Hippocampal formation (tissue), 2 donors: ENCODE data around the gene AMDHD2.
"Not testable (repeated sequence)": the region's sequence is repeated elsewhere in the genome, so short reads cannot be mapped to it uniquely, and the experiment has no call there.

ENCODE experiments used
- DNase-seq, 2 donors: peaks; one replicate each; lab custom pipeline; 2025; lab: John Stamatoyannopoulos, UW

AMDHD2 gene

DNA sequence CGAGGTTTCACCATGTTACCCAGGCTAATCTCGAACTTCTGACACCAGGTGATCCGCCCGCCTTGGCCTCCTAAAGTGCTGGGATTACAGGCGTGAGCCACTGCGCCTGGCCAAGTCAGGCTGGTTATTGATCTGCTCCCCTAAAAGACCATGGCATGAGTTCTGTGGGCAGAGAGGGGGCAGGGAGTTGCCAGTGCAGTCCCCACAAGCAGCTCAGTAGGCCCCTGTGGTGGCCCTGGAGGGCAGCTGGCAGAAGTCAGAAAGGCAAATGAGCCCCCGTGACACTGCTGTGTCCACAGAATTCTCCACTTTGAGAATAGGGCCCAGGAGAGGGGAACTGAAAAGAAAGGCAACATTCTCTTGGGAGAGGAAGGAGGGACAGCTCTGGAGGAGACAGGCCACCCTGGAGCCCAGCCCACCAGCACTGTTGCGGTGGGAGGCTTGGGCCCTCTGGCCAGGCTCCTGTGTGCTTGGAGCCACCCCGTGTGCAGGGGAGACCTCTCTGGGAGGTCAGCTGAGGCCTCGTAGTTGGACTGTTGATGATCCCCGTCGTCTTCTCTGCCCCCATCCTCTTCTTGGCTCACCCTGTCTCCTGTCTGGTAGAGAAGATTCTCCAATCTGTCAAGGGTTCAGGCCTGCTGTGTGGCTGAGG, 2.1 kb upstream of the AMDHD2 start:
- no peak for DNase-seq

DNA sequence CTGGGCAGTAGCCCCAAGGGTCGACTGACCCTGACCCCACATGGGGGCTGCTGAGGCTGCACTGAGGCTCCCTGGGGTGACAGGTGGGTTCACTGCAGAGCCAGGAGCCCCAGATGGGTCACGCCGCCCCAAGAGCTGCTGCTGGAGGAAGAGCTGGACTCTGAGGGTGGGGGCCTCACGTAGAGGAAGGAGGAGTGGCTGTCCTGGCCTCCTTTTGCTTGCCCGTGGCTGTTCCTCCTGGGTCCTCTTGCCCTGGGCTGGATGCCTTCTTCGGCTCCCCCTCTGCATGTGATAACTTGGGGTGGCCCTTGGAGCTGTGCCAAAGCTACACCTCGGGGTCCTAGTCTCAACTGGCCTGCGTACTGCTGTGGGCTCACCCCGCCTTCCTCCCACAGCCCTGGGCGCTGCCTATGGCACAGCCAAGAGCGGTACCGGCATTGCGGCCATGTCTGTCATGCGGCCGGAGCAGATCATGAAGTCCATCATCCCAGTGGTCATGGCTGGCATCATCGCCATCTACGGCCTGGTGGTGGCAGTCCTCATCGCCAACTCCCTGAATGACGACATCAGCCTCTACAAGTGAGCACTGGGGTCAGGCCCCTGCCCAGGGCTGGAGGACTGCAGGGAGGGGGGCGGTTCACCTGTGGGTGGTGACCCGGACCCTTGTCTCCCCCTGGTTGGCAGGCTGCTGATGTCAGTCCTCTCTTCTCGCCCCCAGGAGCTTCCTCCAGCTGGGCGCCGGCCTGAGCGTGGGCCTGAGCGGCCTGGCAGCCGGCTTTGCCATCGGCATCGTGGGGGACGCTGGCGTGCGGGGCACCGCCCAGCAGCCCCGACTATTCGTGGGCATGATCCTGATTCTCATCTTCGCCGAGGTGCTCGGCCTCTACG, 1.1 kb upstream of the AMDHD2 start:
- DNase-seq: no peak

DNA sequence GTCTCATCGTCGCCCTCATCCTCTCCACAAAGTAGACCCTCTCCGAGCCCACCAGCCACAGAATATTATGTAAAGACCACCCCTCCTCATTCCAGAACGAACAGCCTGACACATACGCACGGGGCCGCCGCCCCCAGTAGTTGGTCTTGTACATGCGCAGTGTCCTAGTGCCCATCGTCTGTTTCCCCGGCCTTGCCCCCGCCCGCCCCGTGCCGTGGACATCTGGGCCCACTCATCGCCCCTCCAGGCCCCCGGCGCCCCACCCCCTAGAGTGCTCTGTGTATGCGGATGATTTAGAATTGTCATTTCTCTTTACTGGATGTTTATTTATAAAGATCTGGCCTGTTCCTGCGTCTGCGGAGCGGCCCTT, 475 bp upstream of the AMDHD2 start:
- no peak for DNase-seq

DNA sequence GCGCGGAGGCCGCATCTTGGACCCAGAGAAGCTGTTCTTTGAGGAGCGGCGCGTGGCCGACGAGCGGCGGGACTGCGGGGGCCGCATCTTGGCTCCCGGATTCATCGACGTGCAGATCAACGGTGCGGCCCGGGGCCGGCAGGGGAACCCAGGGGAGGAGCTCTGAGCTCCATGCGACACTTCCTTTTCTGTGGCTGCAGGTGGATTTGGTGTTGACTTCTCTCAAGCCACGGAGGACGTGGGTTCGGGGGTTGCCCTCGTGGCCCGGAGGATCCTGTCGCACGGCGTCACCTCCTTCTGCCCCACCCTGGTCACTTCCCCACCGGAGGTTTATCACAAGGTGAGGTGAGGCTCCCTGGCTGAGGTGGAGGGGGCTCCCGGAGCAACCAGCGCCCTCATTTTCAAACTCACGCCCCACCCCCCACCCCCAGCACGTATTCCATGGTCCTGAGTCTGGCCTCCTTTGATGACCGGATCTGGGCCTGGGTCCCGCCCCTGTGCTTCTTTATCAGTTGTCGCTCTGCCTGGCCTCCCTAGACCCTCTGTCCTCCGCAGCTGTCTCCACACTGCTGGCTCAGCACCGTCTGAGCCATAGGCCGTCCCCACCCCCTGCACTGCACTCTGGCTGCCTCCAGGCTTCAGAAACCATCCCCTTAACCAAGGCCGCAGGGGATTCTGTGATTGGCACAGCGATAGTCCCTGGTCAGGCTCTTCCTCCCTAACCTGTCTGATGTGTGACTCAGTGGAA, 787 bp downstream of the AMDHD2 start:
- DNase-seq: no peak

DNA sequence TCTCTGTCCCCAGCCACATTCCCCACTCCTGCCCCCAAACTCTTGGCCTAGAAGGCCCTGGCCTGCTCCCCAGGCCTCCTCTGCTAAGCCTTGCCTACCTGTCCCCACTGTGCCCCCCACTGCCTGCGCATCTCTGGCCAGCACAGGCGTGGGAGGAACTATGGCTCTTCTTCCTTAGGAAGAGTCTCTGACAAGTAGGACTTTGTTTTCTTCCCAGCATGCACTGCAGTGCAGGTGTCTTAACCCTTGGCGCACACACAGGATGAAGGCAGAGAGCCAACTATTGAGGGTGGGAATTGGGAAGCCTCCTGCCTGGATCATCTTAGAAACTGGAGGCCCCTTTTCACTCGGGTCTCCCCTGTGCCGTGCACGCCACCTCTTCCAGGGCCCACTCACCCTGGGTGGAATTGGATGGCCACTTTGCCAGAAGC, 3.6 kb downstream of the AMDHD2 start:
- DNase-seq: no peak

DNA sequence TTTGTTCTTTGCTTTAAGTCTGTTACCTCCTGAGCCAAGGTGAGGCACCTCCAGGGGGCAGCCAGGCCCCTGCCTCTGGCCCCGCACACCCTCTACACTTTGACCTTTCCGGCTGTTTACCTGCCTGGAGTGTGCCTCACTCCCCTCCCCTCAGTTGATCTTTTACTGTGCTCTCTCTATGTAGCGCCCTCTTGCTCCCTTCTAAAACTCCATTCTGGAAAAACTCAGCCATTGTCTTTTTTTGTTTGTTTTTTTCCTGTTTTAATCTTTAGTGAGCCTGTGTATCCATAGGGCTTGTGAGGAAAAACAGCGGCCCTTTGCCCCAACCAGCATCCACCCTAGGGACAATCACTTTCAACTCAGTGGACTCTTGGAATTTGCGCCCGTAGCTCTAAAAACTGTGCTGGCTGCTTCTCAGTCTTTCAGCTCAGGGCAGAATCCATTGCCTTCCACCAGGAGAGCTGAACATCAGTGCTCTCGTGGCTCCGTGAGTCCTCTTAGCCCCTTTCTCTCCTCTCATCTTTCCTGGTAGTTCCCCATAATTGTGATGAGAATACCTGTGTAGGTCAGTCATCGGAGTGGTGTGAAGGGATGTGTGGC, 4.3 kb downstream of the AMDHD2 start:
- no peak for DNase-seq

DNA sequence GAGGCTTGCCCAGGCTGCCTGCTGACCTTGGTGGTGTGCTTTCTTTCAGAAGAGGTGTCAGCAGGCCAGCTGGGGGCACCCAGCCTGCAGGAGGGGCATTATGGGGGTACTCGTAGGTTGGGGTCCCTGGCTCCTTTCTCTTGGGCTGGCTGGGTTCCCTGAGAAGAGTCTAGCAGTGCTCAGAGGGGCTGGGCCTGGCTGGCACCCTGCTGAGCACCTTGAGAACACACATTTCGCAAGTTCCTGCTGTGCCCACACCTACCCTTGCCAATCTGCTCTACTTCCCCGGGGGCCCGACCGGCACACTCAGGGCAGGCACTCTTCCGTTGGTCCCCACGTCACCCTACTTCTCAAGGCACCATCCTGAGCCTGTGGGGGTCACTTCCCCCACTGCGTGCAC, 6.0 kb downstream of the AMDHD2 start:
- no peak for DNase-seq

DNA sequence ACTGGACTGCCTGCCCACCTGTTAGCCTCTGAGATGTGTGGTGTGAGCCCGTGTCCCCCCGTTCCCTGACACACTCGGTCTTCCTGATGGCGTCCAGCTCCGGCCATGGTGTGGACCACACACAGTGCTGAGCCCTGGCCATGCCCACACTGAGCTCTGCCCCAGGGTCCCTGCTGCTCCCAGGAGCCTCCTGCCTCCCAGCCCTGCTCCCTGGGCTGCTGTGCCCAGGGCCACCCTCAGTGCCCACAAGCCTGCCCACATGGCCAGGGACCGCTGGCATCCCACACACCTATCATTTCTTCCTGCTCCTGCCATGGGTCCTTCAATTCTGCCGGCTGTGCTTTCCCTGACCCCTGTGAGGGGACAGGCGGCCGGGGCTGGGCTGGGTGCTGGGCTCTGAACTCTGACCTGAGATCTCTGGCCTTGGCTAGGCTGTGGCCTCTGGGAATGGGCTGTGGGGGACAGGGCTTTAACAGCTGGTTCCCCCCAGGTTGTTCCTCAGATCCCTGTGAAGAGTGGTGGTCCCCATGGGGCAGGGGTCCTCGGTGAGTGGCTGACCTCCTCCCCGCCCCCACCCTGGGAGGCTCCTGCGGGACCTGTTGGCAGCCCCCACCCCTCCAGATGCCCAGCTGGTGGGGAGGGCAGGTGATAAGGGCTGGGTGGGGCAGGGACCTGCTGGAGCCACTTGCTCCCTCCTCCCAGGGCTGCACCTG, 7.1 kb downstream of the AMDHD2 start:
- DNase-seq: no peak

DNA sequence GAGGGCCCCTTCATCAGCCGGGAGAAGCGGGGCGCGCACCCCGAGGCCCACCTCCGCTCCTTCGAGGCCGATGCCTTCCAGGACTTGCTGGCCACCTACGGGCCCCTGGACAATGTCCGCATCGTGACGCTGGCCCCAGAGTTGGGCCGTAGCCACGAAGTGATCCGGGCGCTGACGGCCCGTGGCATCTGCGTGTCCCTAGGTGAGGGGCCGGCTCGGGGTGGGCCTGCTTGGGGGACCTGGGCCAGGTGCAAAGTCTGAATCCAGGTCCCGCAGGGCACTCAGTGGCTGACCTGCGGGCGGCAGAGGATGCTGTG, 7.6 kb downstream of the AMDHD2 start:
- DNase-seq: no peak

DNA sequence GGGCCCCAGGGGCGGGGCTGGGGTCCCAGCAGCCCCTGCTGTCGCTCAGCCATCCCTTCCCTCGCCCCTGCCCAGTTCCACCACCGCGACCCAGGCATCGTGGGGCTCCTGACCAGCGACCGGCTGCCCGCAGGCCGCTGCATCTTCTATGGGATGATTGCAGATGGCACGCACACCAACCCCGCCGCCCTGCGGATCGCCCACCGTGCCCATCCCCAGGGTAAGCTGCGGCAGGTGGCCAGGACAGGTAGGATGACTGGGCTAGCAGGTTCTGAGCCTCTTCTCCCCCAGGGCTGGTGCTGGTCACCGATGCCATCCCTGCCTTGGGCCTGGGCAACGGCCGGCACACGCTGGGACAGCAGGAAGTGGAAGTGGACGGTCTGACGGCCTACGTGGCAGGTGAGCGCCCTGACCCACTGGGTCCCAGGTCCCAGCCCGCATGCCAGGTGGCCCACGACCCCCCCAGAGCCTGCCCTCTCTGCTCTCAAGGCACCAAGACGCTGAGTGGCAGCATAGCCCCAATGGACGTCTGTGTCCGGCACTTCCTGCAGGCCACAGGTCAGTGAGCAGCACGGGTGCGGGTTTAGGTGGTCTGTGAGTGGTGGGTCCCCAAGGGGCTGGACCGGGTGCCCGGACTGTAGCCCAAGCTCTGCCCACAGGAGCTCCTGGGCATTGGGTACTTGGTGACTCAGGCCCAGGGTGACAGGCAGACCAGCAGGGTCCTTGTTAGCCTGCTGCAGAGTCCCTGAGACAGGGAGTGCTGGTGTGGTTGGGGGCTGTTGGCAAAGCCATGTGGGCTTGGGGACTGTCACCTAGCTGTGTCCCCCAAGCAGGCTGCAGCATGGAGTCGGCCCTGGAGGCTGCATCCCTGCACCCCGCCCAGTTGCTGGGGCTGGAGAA, 8.2 kb downstream of the AMDHD2 start:
- no peak for DNase-seq

DNA sequence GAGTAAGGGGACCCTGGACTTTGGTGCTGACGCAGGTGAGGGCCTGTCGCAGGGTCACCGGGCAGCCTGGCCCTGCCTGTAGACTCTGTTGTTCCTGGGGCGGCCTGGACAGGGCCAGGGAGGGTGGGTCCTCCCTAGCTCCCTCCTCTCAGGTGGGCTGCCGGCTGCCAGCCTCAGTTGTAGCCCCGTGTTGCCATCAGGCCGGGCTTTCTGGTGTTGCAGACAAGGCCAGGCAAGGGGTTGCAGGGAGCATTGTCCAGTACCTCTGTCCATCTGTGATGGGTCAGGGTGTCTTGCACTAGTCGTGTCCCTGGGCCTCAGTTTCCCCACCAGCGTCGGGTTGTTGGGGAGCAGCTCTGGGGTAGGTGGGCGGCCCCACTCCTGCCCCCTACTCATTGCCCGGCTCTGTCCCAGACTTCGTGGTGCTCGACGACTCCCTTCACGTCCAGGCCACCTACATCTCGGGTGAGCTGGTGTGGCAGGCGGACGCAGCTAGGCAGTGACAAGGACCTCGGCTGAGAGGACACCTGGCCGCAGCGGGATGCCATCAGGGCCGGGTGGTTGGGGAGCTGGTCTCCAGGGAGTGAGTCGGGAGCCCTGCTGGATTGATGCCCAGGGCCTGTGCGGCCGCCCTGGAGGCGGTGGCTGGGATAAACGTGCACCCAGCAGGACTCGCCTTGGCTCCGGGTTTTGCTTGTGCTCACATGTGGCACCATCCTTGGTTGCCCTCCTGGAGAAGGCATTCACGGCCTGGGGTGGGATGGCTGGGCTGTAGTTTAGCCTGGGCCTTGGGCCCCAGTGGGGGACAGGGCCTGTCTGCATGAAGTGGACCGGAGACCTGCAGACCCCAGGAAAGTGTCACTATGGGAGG, 9.1 kb downstream of the AMDHD2 start:
- no peak for DNase-seq

DNA sequence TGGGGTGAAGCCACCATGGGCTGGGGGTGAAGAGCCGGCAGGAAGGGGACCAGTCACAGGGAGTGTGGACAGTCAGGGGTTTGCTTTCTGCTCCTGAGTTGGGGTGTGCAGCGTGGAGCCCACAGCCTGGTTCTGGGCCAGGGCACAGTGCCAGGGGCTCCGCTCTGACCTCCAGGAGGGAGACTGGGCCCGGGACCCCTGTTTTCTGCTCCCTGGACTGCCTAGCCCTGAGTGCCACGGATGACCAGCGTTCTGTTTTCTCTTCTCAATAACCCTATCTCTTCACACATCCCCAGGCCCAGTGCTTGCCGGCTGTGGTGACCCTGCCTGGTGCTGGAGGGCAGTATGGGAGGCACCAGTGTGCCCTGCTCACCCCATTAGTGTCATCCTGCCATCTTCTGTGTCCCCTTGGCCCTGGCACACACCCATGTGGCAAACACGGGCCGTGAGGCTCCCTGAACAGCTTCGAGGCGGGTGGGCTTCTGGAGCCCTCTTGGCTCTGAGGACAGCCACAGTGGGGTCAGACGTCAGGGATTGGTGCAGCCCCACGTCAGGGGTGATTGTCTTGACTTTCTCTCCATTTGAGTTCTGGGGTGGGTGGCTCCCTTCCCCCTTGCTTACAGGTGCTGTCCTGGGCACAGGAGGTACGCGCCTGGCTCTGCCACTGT, 9.9 kb downstream of the AMDHD2 start:
- DNase-seq: no peak

DNA sequence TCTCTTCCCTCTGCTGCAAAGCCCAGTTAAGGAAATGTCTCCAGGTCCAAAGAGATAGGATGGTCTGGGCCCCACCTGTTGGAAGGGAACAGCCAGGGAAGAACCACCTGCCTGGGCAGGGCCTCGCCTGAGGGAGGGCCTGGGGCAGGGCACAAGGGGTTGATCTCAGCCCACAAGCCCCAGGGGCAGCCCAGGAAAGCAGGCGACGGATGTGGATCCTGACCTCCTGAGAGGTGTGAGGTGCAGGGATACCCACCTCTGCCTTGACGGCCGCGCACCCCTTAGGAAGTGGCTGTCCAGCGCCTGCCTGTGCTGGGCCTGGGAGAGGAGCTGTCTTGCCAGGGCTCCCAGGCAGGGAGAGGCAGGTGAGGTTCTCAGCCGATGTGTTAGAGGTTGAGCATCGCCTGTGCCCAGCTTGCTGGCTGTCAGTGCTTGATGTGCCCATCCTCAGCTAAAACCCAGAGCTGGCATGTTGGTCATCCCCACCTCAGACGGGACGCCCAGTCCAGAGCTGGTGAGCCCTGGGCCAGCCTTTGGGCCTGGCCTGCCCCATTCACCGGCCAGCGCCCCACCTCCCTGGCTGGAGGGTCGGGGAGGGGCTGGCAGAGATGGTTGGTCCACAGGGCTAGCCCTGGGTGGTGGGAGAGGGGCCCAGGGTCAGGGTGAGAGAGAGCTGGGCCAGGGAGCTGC, 10.6 kb downstream of the AMDHD2 start:
- DNase-seq: no peak

DNA sequence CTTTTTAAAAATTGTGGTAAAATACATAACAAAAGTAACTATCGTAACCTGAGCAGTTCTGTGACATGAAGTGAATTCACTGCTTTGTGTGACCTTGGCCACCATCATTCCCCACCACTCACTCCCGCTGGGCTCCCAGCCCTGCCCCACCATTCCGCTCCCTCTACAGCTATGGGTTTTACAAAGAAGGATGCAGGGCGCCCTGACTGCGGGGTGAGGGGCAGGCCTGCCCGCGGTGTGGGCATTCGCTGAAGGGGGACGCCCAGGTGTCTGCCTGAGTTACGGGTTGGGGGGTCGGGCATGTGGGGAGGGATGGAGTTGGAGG, 11.2 kb downstream of the AMDHD2 start, which contains the start of gene CEMP1:
Gene CEMP1, minus strand, starts transcription at position 38 of the 325 bp plus-strand sequence. CDS start 335 bp downstream, outside the sequence.
- DNase-seq: no peak

DNA sequence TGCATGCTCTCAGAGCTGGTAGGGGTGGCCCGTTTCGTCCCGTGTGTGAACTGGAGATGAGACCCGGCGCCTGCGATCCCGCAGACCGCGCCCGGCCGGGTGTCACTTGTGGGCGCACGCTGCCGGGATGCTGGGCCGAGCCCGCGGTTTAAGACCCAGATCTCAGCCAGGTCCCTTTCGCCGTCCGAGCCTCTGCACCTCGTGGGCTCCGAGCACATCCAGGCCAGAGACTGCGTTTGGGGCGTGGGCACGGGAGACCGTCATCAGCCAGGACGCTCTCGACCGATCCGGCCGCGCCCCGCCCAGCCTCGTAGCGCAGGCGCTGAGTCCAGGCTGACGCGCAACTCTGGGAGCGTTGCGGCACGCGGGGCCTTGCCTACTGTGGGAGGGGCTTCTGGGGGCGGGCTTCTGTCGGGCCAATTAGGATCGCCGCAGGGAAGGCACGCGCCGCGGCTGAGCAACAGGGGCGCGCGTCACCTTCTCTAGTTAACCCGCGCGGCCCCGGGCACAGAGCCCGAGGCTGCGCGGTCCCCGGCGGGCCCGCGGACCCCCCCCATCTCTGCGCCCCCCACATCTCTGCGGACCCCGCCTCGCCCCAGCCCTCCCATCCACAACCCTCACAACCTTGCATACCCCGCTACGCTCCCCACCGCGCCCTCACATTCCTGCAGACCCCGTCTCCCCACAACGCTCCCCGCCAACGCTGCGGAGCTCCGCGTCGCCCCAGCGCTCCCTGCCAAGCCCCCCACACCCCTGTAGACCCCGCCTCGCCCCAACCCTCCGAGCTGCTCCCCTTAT, 11.7 kb downstream of the AMDHD2 start:
- peak; percentile 94 to 96 for DNase-seq

DNA sequence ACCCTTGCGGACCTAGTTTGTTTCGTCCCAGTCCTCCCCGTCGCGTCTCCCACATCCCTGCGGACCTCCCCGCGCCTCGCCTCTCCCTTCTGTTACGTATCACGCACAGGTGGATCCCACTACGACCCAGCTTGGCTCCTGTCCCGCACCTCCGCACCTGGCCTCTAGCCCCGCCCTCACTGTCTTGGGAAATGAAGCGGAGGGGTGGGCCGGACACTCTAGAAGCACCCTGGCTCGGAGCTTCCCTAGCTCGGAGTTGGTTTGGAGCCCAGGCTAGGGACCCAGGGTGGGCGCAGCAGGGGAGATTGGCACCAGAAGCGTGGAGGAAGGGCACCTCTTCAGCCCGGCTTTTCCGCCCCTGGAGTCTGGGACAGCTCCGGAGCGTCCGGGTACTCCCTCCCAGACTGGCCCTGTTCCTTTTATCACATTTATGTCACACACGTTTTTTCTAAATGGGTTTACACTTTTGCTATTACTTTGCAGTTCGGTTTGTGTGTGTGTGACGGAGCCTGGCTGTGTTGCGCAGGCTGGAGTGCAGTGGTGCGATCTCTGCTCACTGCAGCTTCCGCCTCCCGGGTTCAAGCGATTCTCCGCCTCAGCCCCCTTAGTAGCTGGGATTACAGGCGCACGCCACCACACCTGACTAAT, 12.4 kb downstream of the AMDHD2 start:
- peak in 1 of 2 donors; percentile 27 for DNase-seq

DNA sequence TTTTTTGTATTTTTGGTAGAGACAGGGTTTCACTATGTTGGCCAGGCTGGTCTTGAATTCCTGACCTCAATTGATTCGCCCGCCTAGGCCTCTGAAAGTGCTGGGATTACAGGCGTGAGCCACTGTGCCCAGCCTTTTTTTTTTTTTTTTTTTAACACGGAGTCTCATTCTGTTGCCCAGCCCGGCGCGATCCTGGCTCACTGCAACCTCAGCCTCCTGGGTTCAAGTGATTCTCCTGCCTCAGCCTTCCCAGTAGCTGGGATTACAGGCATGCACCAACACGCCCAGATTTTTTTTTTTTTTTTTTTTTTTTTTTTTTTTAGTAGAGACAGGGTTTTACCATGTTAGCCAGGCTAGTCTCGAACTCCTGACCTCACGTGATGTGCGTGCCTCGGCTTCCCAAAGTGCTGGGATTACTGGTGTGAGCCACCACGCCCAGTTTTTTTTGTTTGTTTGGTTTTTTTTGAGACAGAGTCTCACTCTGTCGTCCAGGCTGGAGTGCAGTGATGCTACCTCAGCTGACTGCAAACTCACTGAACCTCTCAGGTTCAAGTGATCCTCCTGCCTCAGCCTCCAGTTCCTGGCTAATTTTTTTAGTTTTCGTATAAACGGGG, 13.1 kb downstream of the AMDHD2 start:
- DNase-seq: not testable (repeated sequence)
